ENCODE measurements around the gene ATXN7L1. TPM values are rescaled to one million over a fixed set of nuclear protein-coding genes. Genes with fewer than 3 reads are reported as not detected.

The ATXN7L1 gene
- polyA plus RNA-seq, 1 experiment = 5.5 TPM

- ChIA-PET POLR2A (no interaction called here), CTCF (interaction anchor here (0.6 to 3.4 kb wide), 5 partner anchors 38 to 534 kb away, joined by 3 to 13 read pairs (median 3); no protein-coding TSS in a partner anchor)
- no peak for TF ChIP-seq CTCF (IDR thresholded peaks at IDR 0.05; ENCODE audit: low read depth, low read length)
- Histone ChIP-seq H3K9me3 (ENCODE audit: control insufficient read depth, insufficient read depth, low read length) (peaks cover 11% of the 10 kb centered on the region), H3K27me3 (ENCODE audit: control insufficient read depth, insufficient read depth, low read length) (no peaks in the 10 kb centered on the region), H3K4me3 (ENCODE audit: low read depth, low read length) (no peak overlapping the region), H3K27ac (ENCODE audit: low read depth, low read length) (no peak overlapping the region)
- no peak for DNase-seq (ENCODE audit: low read depth, low spot score)
Measured at GRCh38 chr7:105587909-105588635, 288.3 kb downstream of the ATXN7L1 start.

- no peak overlapping the region for H3K4me3 ChIP-seq (ENCODE audit: low read depth, low read length)
- H3K27me3 ChIP-seq (ENCODE audit: control insufficient read depth, insufficient read depth, low read length) = no peaks in the 10 kb centered on the region
- CTCF ChIA-PET = no interaction called here
- peaks cover 15% of the 10 kb centered on the region for H3K9me3 ChIP-seq (ENCODE audit: control insufficient read depth, insufficient read depth, low read length)
- no peak for DNase-seq (ENCODE audit: low read depth, low spot score)
- no peak overlapping the region for H3K27ac ChIP-seq (ENCODE audit: low read depth, low read length)
- no peak for TF ChIP-seq CTCF (IDR thresholded peaks at IDR 0.05; ENCODE audit: low read depth, low read length)
- POLR2A ChIA-PET = no interaction called here
Measured at GRCh38 chr7:105585850-105586500, 290.4 kb downstream of the ATXN7L1 start.

- no peaks in the 10 kb centered on the region for H3K27me3 ChIP-seq (ENCODE audit: control insufficient read depth, insufficient read depth, low read length)
- ChIA-PET CTCF (no interaction called here), POLR2A (no interaction called here)
- H3K27ac ChIP-seq (ENCODE audit: low read depth, low read length) = no peak overlapping the region
- peaks cover 15% of the 10 kb centered on the region for H3K9me3 ChIP-seq (ENCODE audit: control insufficient read depth, insufficient read depth, low read length)
- no peak for TF ChIP-seq CTCF (IDR thresholded peaks at IDR 0.05; ENCODE audit: low read depth, low read length)
- no peak for DNase-seq (ENCODE audit: low read depth, low spot score)
- H3K4me3 ChIP-seq (ENCODE audit: low read depth, low read length) = no peak overlapping the region
Measured at GRCh38 chr7:105584165-105584564, 292.2 kb downstream of the ATXN7L1 start.

- no peak for DNase-seq (ENCODE audit: low read depth, low spot score)
Measured at GRCh38 chr7:105583061-105583460, 293.3 kb downstream of the ATXN7L1 start.

More at GRCh38 chr7:105583061-105583460, 293.3 kb downstream of the ATXN7L1 start:
- ChIA-PET POLR2A (no interaction called here), CTCF (interaction anchor here (0.6 kb wide), 1 partner anchor 182 kb away, joined by 4 read pairs; no protein-coding TSS in a partner anchor)
- Histone ChIP-seq H3K4me3 (ENCODE audit: low read depth, low read length) (no peak overlapping the region), H3K27me3 (ENCODE audit: control insufficient read depth, insufficient read depth, low read length) (no peaks in the 10 kb centered on the region), H3K27ac (ENCODE audit: low read depth, low read length) (no peak overlapping the region), H3K9me3 (ENCODE audit: control insufficient read depth, insufficient read depth, low read length) (peaks cover 15% of the 10 kb centered on the region)
- no peak for TF ChIP-seq CTCF (IDR thresholded peaks at IDR 0.05; ENCODE audit: low read depth, low read length)
